H9 (cell line): ENCODE results near the gene SIVA1. TPM values are rescaled to one million over a fixed set of nuclear protein-coding genes. Genes with fewer than 3 reads are reported as not detected.

Source experiments
- DNase-seq: peaks from one replicate; pipeline ENCODE4 v3.0.0-alpha.2; 2017
- H2AFZ ChIP-seq: one replicate; pipeline ENCODE4 v1.6.1; 2013; ENCODE audit warnings: mild to moderate bottlenecking, low read length, control low read depth, moderate library complexity
- H2AK5ac ChIP-seq: 2 replicates; pipeline ENCODE4 v1.6.1; 2013; ENCODE audit warnings: low read length, control low read depth, mixed read lengths; ENCODE audit not compliant: insufficient read length
- H2BK120ac ChIP-seq: one replicate; pipeline ENCODE4 v1.6.1; 2013; ENCODE audit warnings: low read depth, mild to moderate bottlenecking, low read length, control low read depth, inconsistent platforms; ENCODE audit not compliant: poor library complexity, severe bottlenecking
- H2BK12ac ChIP-seq: 2 replicates; pipeline ENCODE4 v1.6.1; 2013; ENCODE audit warnings: low read length, control low read depth, mixed read lengths, low read depth; ENCODE audit not compliant: insufficient read length
- H2BK15ac ChIP-seq: 2 replicates; pipeline ENCODE4 v1.6.1; 2013; ENCODE audit warnings: low read depth, low read length, control low read depth
- H2BK20ac ChIP-seq: one replicate; pipeline ENCODE4 v1.6.1; 2013; ENCODE audit warnings: low read depth, mild to moderate bottlenecking, low read length, control low read depth, inconsistent platforms; ENCODE audit not compliant: poor library complexity, severe bottlenecking
- H2BK5ac ChIP-seq: 2 replicates; pipeline ENCODE4 v1.6.1; 2013; ENCODE audit warnings: low read length, control low read depth, mixed read lengths; ENCODE audit not compliant: insufficient read length
- H3K14ac ChIP-seq: 2 replicates; pipeline ENCODE4 v1.6.1; 2013; ENCODE audit warnings: low read length, control low read depth; ENCODE audit not compliant: insufficient read depth
- H3K18ac ChIP-seq: 2 replicates; pipeline ENCODE4 v1.6.1; 2013; ENCODE audit warnings: low read depth, mild to moderate bottlenecking, mixed read lengths, low read length, control low read depth; ENCODE audit not compliant: insufficient read length
- H3K23ac ChIP-seq: 2 replicates; pipeline ENCODE4 v1.6.1; 2013; ENCODE audit warnings: low read length, control low read depth, mixed read lengths, low read depth; ENCODE audit not compliant: insufficient read length
- H3K23me2 ChIP-seq: 2 replicates; pipeline ENCODE4 v1.6.1; 2013; ENCODE audit warnings: low read depth, mild to moderate bottlenecking, mixed read lengths, low read length, control low read depth; ENCODE audit not compliant: insufficient read length, poor library complexity, severe bottlenecking
- H3K27ac ChIP-seq: 2 replicates; pipeline ENCODE4 v1.5.1; 2013; ENCODE audit warnings: low read length, control low read depth, mixed read lengths, low read depth; ENCODE audit not compliant: insufficient read length
- H3K27me3 ChIP-seq: 2 replicates; pipeline ENCODE4 v1.6.1; 2013; ENCODE audit warnings: low read length, control low read depth, inconsistent platforms; ENCODE audit not compliant: insufficient read depth
- H3K4ac ChIP-seq: 2 replicates; pipeline ENCODE4 v1.6.1; 2013; ENCODE audit warnings: low read depth, mild to moderate bottlenecking, control low read depth, inconsistent platforms, low read length, moderate library complexity
- H3K4me1 ChIP-seq: 2 replicates; pipeline ENCODE4 v1.6.1; 2013; ENCODE audit warnings: low read length, control low read depth, inconsistent platforms; ENCODE audit not compliant: insufficient read depth
- H3K4me2 ChIP-seq: 2 replicates; pipeline ENCODE4 v1.6.1; 2013; ENCODE audit warnings: low read length, control low read depth, mixed read lengths; ENCODE audit not compliant: insufficient read length, insufficient read depth
- H3K56ac ChIP-seq: 2 replicates; pipeline ENCODE4 v1.6.1; 2013; ENCODE audit warnings: low read depth, mild to moderate bottlenecking, mixed read lengths, low read length, control low read depth; ENCODE audit not compliant: insufficient read length
- H3K79me1 ChIP-seq: 2 replicates; pipeline ENCODE4 v1.6.1; 2013; ENCODE audit warnings: low read depth, mild to moderate bottlenecking, moderate library complexity, low read length, control low read depth, inconsistent platforms; ENCODE audit not compliant: insufficient read depth, poor library complexity, severe bottlenecking
- H3K79me2 ChIP-seq: 2 replicates; pipeline ENCODE4 v1.6.1; 2013; ENCODE audit warnings: low read length, control low read depth, inconsistent platforms; ENCODE audit not compliant: insufficient read depth
- H3K9ac ChIP-seq: 2 replicates; pipeline ENCODE4 v1.6.1; 2013; ENCODE audit warnings: low read length, control low read depth, mixed read lengths; ENCODE audit not compliant: insufficient read length; ENCODE audit errors: extremely low read depth
- H3K9me3 ChIP-seq: one replicate; pipeline ENCODE4 v1.6.1; 2013; ENCODE audit warnings: low read depth, low read length, inconsistent platforms; ENCODE audit not compliant: control insufficient read depth
- H3T11ph ChIP-seq: one replicate; pipeline ENCODE4 v1.6.1; 2013; ENCODE audit warnings: mild to moderate bottlenecking, low read length, control low read depth, inconsistent platforms
- H4K20me1 ChIP-seq: one replicate; pipeline ENCODE4 v1.6.1; 2013; ENCODE audit not compliant: control insufficient read depth, insufficient read length, insufficient read depth
- H4K5ac ChIP-seq: 2 replicates; pipeline ENCODE4 v1.6.1; 2013; ENCODE audit warnings: low read depth, mild to moderate bottlenecking, mixed read lengths, low read length, control low read depth; ENCODE audit not compliant: insufficient read length
- H4K8ac ChIP-seq: replicated peaks from 2 replicates; pipeline ENCODE4 v1.6.1; 2013; ENCODE audit warnings: low read length, control low read depth, mixed read lengths, low read depth; ENCODE audit not compliant: insufficient read length
- H4K91ac ChIP-seq: 2 replicates; pipeline ENCODE4 v1.6.1; 2013; ENCODE audit warnings: low read depth, mild to moderate bottlenecking, moderate library complexity, mixed read lengths, low read length, control low read depth; ENCODE audit not compliant: insufficient read length
- H3K27ac Mint-ChIP-seq, 3 experiments: 2 replicates in 2 of 3; 3 replicates in 1 of 3; pipeline ENCODE4 v1.8.0; 2020 to 2021; ENCODE audit warnings: mixed read lengths in 3 of 3, mild to moderate bottlenecking in 1 of 3, moderate library complexity in 1 of 3
- H3K27me3 Mint-ChIP-seq: 2 replicates; pipeline ENCODE4 v1.8.0; 2021; ENCODE audit warnings: low read depth, mild to moderate bottlenecking, moderate library complexity, mixed read lengths
- H3K36me3 Mint-ChIP-seq, 3 experiments: 2 replicates in 2 of 3; 3 replicates in 1 of 3; pipeline ENCODE4 v1.8.0; 2020 to 2021; ENCODE audit warnings: low read depth in 3 of 3, mixed read lengths in 3 of 3; ENCODE audit not compliant: insufficient read depth in 1 of 3
- H3K4me1 Mint-ChIP-seq, 2 experiments: 2 replicates each; pipeline ENCODE4 v1.8.0; 2020; ENCODE audit warnings: mixed read lengths in 2 of 2
- H3K4me3 Mint-ChIP-seq, 2 experiments: 2 replicates in 1 of 2; 3 replicates in 1 of 2; pipeline ENCODE4 v1.8.0; 2020 to 2021; ENCODE audit warnings: mild to moderate bottlenecking in 2 of 2, mixed read lengths in 2 of 2, moderate library complexity in 1 of 2
- H3K9me3 Mint-ChIP-seq, 2 experiments: 2 replicates in 1 of 2; 3 replicates in 1 of 2; pipeline ENCODE4 v1.8.0; 2020; ENCODE audit warnings: mild to moderate bottlenecking in 2 of 2, mixed read lengths in 2 of 2, moderate library complexity in 1 of 2
- WGBS: extraction: QIAGEN DNeasy Blood & Tissue Kit; methylation state at CpG from one replicate; pipeline ENCODE4 v1.1.7; 2013; ENCODE audit warnings: missing lambda C conversion rate, low lambda C conversion rate, mixed read lengths; ENCODE audit not compliant: insufficient read length; ENCODE audit errors: extremely low coverage; 5-methylcytosine and 5-hydroxymethylcytosine counted together
- total RNA-seq: library from RNA; stranded (reverse); gene quantifications from 2 replicates; pipeline ENCODE4 v1.2.1, GENCODE V29; 2021
- TF ChIP-seq, protein P1 (sequence below): fragments of 200-600 bp; sonication (generic); conservative IDR thresholded peaks from 3 replicates; pipeline ENCODE4 v1.8.0; 2021; ENCODE audit warnings: antibody characterized with exemption, mild to moderate bottlenecking

Gene SIVA1
- total RNA-seq, 1 experiment from 2014 or later: 125 TPM

DNA sequence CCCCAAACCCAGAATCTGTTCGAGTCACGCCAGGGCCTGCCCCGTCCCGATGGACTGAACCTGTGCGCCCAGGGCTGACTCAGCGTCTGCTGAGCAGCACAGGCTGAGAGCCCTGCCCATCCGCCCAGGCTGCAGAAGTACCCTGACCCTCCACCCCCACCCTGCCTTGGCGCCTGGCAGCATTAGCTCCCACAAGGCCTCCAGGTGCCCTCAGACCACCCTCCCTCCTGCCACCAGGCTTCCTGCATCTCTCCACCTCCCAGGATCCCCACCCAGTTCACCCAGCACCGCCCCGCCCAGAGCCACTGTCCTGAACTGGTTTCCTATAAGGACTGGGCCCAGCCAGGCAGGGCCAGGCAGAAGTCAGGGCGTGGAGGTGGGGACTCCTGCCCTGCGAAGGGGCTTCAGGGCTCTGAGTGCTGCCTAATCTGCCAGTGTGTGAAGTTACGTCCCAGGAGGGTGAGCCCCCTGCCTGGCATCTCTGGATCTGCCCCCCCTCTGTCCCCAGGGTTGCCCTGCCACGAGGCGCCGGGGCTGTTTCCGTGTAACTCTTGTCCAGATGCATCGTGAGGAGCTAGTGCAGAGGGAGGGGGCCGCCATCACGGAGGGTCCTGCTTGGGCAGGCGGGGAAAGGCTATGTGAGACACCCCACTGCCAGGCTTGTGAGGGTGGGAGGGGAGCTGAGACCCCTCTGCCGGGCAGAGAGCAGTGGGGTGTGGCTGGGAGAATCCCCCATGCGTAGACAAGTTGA lies 19.8 kb upstream of the SIVA1 start:
- Histone ChIP-seq H3K79me1 (no peaks in the 10 kb centered on the region), H4K20me1 (peaks cover 2% of the 10 kb centered on the region), H3K4me1 (no peaks in the 10 kb centered on the region), H3K18ac (no peak overlapping the region), H4K91ac (no peak overlapping the region), H4K5ac (no peak overlapping the region), H3K56ac (no peak overlapping the region), H2BK20ac (no peak overlapping the region), H2BK5ac (no peak overlapping the region), H3K27me3 (no peaks in the 10 kb centered on the region; the same call in 1 of the 2 replicates), H3K4me2 (no peak overlapping the region), H3K14ac (no peak overlapping the region), H3K9ac (no peak overlapping the region), H4K8ac (no peak overlapping the region), H2BK15ac (no peak overlapping the region), H2AFZ (no peak overlapping the region), H3T11ph (no peak overlapping the region), H3K4ac (no peak overlapping the region), H3K27ac (no peak overlapping the region), H2AK5ac (no peak overlapping the region), H2BK120ac (no peak overlapping the region), H2BK12ac (no peak overlapping the region), H3K23ac (no peak overlapping the region), H3K23me2 (no peaks in the 10 kb centered on the region), H3K79me2 (no peaks in the 10 kb centered on the region), H3K9me3 (no peaks in the 10 kb centered on the region)
- DNase-seq: no peak
- Mint-ChIP-seq H3K9me3 (peaks cover 0 to 3% of the 10 kb centered on the region in 2 experiments; a peak in 1 of 5 replicates), H3K4me3 (no peak overlapping the region), H3K4me1 (peaks cover 0 to 3% of the 10 kb centered on the region in 2 experiments; a peak in 1 of 4 replicates), H3K27ac (no peak overlapping the region), H3K36me3 (no peaks in the 10 kb centered on the region; a peak in 1 of 7 replicates), H3K27me3 (peaks cover 25% of the 10 kb centered on the region)
- no CpG with 5 or more reads among the region's 23 CpGs for WGBS
- TF ChIP-seq, protein P1, sequence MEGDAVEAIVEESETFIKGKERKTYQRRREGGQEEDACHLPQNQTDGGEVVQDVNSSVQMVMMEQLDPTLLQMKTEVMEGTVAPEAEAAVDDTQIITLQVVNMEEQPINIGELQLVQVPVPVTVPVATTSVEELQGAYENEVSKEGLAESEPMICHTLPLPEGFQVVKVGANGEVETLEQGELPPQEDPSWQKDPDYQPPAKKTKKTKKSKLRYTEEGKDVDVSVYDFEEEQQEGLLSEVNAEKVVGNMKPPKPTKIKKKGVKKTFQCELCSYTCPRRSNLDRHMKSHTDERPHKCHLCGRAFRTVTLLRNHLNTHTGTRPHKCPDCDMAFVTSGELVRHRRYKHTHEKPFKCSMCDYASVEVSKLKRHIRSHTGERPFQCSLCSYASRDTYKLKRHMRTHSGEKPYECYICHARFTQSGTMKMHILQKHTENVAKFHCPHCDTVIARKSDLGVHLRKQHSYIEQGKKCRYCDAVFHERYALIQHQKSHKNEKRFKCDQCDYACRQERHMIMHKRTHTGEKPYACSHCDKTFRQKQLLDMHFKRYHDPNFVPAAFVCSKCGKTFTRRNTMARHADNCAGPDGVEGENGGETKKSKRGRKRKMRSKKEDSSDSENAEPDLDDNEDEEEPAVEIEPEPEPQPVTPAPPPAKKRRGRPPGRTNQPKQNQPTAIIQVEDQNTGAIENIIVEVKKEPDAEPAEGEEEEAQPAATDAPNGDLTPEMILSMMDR: no peak
